HEK293 (cell line): Measurements from ENCODE around the gene TGFB1.

ENCODE experiments used
- BCL11A ChIP-seq: fragments of 450-650 bp; formaldehyde crosslinking; IDR thresholded peaks from 2 replicates; pipeline ENCODE4 v1.5.1; 2016; ENCODE audit warnings: low read depth, missing biosample characterization, missing genetic modification characterization
- ELK4 ChIP-seq: IDR thresholded peaks from 2 replicates; pipeline ENCODE4 v1.6.1; 2011; ENCODE audit warnings: mild to moderate bottlenecking, low read depth, low read length, borderline replicate concordance
- HOXC10 ChIP-seq: sonication (generic); formaldehyde crosslinking; IDR thresholded peaks from 2 replicates; pipeline ENCODE4 v1.8.1; 2023; ENCODE audit warnings: mild to moderate bottlenecking, missing genetic modification reagents
- SALL2 ChIP-seq: fragments of 450-650 bp; formaldehyde crosslinking; IDR thresholded peaks from 2 replicates; pipeline ENCODE4 v1.5.0; 2017; ENCODE audit warnings: missing biosample characterization, mild to moderate bottlenecking, missing genetic modification characterization, borderline replicate concordance
- SETDB1 ChIP-seq: IDR thresholded peaks from one replicate; pipeline ENCODE4 v1.6.1; 2017; ENCODE audit warnings: mild to moderate bottlenecking, low read length, moderate library complexity, mixed read lengths; ENCODE audit not compliant: insufficient read length
- YY2 ChIP-seq: fragments of 450-650 bp; formaldehyde crosslinking; IDR thresholded peaks from 2 replicates; pipeline ENCODE4 v1.5.1; 2016; ENCODE audit warnings: missing biosample characterization, missing genetic modification characterization
- ZBTB17 ChIP-seq: fragments of 450-650 bp; formaldehyde crosslinking; IDR thresholded peaks from 2 replicates; pipeline ENCODE4 v1.5.1; 2016; ENCODE audit warnings: missing biosample characterization, missing genetic modification characterization
- ZBTB49 ChIP-seq: fragments of 450-650 bp; formaldehyde crosslinking; IDR thresholded peaks from 2 replicates; pipeline ENCODE4 v1.5.1; 2016; ENCODE audit warnings: missing biosample characterization, missing genetic modification characterization, low read depth
- ZEB2 ChIP-seq: fragments of 450-650 bp; formaldehyde crosslinking; IDR thresholded peaks from 2 replicates; pipeline ENCODE4 v1.5.1; 2016; ENCODE audit warnings: missing biosample characterization, missing genetic modification characterization
- ZNF112 ChIP-seq: fragments of 450-650 bp; formaldehyde crosslinking; IDR thresholded peaks from 2 replicates; pipeline ENCODE4 v1.5.0; 2017; ENCODE audit warnings: missing biosample characterization, missing genetic modification characterization
- ZNF148 ChIP-seq: fragments of 450-650 bp; formaldehyde crosslinking; IDR thresholded peaks from 2 replicates; pipeline ENCODE4 v1.5.0; 2017; ENCODE audit warnings: missing biosample characterization, missing genetic modification characterization, borderline replicate concordance
- ZNF169 ChIP-seq: fragments of 450-650 bp; formaldehyde crosslinking; IDR thresholded peaks from 2 replicates; pipeline ENCODE4 v1.5.1; 2016; ENCODE audit warnings: missing biosample characterization, missing genetic modification characterization
- ZNF19 ChIP-seq: fragments of 450-650 bp; formaldehyde crosslinking; IDR thresholded peaks from 2 replicates; pipeline ENCODE4; 2016; ENCODE audit warnings: missing biosample characterization, missing genetic modification characterization, low read depth
- ZNF214 ChIP-seq: fragments of 450-650 bp; formaldehyde crosslinking; IDR thresholded peaks from 2 replicates; pipeline ENCODE4 v1.5.1; 2017; ENCODE audit warnings: missing biosample characterization, mild to moderate bottlenecking, missing genetic modification characterization, borderline replicate concordance
- ZNF23 ChIP-seq: fragments of 450-650 bp; formaldehyde crosslinking; IDR thresholded peaks from 2 replicates; pipeline ENCODE4 v1.5.1; 2016; ENCODE audit warnings: missing biosample characterization, missing genetic modification characterization, borderline replicate concordance
- ZNF274 ChIP-seq, 2 experiments: fragments of 200-500 bp in 1 of 2; fragments of 450-650 bp in 1 of 2; sonication (Bioruptor generic) in 1 of 2; formaldehyde crosslinking in 1 of 2; IDR thresholded peaks; 2 replicates each; pipeline versions ENCODE4 v1.5.1 to v1.6.1; 2014 to 2016; ENCODE audit warnings: borderline replicate concordance in 1 of 2, inconsistent platforms in 1 of 2, low read length in 1 of 2, missing biosample characterization in 1 of 2, missing genetic modification characterization in 1 of 2
- ZNF398 ChIP-seq: fragments of 450-650 bp; formaldehyde crosslinking; IDR thresholded peaks from 2 replicates; pipeline ENCODE4 v1.5.1; 2017; ENCODE audit warnings: missing biosample characterization, missing genetic modification characterization
- ZNF518A ChIP-seq: fragments of 450-650 bp; formaldehyde crosslinking; conservative IDR thresholded peaks from 2 replicates; pipeline ENCODE4 v1.5.1; 2016; ENCODE audit warnings: low read depth, missing biosample characterization, missing genetic modification characterization
- ZNF530 ChIP-seq: fragments of 450-650 bp; formaldehyde crosslinking; IDR thresholded peaks from 2 replicates; pipeline ENCODE4 v1.5.1; 2016; ENCODE audit warnings: low read depth, missing biosample characterization, missing genetic modification characterization
- ZNF555 ChIP-seq: fragments of 450-650 bp; formaldehyde crosslinking; conservative IDR thresholded peaks from 2 replicates; pipeline ENCODE4 v1.5.1; 2017; ENCODE audit warnings: missing biosample characterization, mild to moderate bottlenecking, missing genetic modification characterization, inconsistent platforms
- ZNF623 ChIP-seq: fragments of 450-650 bp; formaldehyde crosslinking; IDR thresholded peaks from 2 replicates; pipeline ENCODE4 v1.5.1; 2016; ENCODE audit warnings: missing biosample characterization, missing genetic modification characterization
- ZNF660 ChIP-seq: fragments of 450-650 bp; IDR thresholded peaks from 2 replicates; pipeline ENCODE4 v1.5.1; 2018; ENCODE audit warnings: missing biosample characterization, mild to moderate bottlenecking, missing genetic modification characterization
- ZNF664 ChIP-seq: fragments of 450-650 bp; formaldehyde crosslinking; IDR thresholded peaks from 2 replicates; pipeline ENCODE4 v1.5.1; 2016; ENCODE audit warnings: missing biosample characterization, missing genetic modification characterization
- ZNF777 ChIP-seq: fragments of 450-650 bp; formaldehyde crosslinking; IDR thresholded peaks from 2 replicates; pipeline ENCODE4 v1.5.1; 2017; ENCODE audit warnings: missing biosample characterization, missing genetic modification characterization, borderline replicate concordance

The TGFB1 gene

GRCh38 chr19:41373993-41374392 is 20.3 kb upstream of the TGFB1 start (continued):
- TF ChIP-seq ZNF398 (tag by site-specific recombination), result no peak
- no peak for TF ChIP-seq ZNF518A (tag by site-specific recombination)
- peak; percentile 92 for TF ChIP-seq ZBTB17 (tag by site-specific recombination)
- no peak for TF ChIP-seq ZNF19 (tag by site-specific recombination)
- no peak for TF ChIP-seq ZBTB49 (tag by site-specific recombination)
- TF ChIP-seq ZNF530, result no peak
- no peak for TF ChIP-seq BCL11A (tag by site-specific recombination)
- TF ChIP-seq YY2, result no peak
- no peak for TF ChIP-seq ZNF274 (IDR thresholded peaks at IDR 0.05; ENCODE audit: low read length)
- no peak for TF ChIP-seq ZNF274 (tag by site-specific recombination; IDR thresholded peaks at IDR 0.05; ENCODE audit: borderline replicate concordance)
- no peak for TF ChIP-seq ZNF169
- TF ChIP-seq SALL2, result no peak
- TF ChIP-seq ZNF623 (tag by site-specific recombination), result no peak
- no peak for TF ChIP-seq ZNF777
- TF ChIP-seq ZEB2 (tag by site-specific recombination), result no peak
- no peak for TF ChIP-seq ZNF664
- no peak for TF ChIP-seq ELK4
- TF ChIP-seq ZNF555 (tag by site-specific recombination), result no peak
- no peak for TF ChIP-seq HOXC10
- TF ChIP-seq ZNF214, result no peak
- no peak for TF ChIP-seq ZNF148
- TF ChIP-seq ZNF660 (tag by site-specific recombination), result peak; percentile 95
- TF ChIP-seq ZNF23, result no peak
- no peak for TF ChIP-seq ZNF112
- no peak for TF ChIP-seq SETDB1
